ENCODE measurements around the gene MC3R.

- TF ChIP-seq CTCF (IDR thresholded peaks at IDR 0.05; ENCODE audit: insufficient read depth, low read depth, low read length) (no peak), EZH2 (IDR thresholded peaks at IDR 0.05; ENCODE audit: insufficient read depth, low read length) (no peak)
Measured at GRCh38 chr20:56249956-56250355, 1.4 kb downstream of the MC3R start.
